Fibroblast of mammary gland (primary cell): ENCODE results near the gene IGF1R.

Experiments used
- DNase-seq: peaks from one replicate; pipeline ENCODE4 v3.0.0-alpha.2; 2010; ENCODE audit warnings: low read depth
- H3K4me3 ChIP-seq: 2 replicates; pipeline ENCODE4 v1.5.1; 2011; ENCODE audit warnings: low read depth, mild to moderate bottlenecking, low read length, moderate library complexity; ENCODE audit not compliant: control insufficient read depth
- TF ChIP-seq, protein P1 (sequence below): conservative IDR thresholded peaks from 2 replicates; pipeline ENCODE4 v1.5.1; 2011; ENCODE audit warnings: low read depth, low read length, inconsistent platforms; ENCODE audit not compliant: control insufficient read depth, insufficient read depth

The IGF1R gene

DNA sequence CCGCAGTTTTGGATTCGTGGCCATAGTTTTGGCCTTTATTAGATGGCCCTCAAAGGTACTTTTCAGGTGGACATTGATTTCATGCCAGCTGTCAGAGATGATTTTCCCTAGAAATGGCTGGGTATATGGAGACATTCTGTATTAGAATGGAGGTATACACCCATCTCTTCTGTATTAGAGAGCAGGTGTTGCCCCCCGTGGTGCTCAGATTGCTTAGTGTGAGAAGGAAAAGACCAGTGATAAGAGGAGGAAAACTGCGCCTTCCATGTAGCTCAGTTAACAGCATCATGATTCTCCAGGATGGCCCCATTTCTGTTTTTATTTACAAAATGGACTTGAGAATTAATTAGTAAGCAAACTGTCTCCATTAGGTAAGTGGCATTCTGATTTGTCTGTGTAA, 145.9 kb downstream of the IGF1R start:
- no peak overlapping the region for H3K4me3 ChIP-seq
- no peak for DNase-seq
- TF ChIP-seq, protein P1, sequence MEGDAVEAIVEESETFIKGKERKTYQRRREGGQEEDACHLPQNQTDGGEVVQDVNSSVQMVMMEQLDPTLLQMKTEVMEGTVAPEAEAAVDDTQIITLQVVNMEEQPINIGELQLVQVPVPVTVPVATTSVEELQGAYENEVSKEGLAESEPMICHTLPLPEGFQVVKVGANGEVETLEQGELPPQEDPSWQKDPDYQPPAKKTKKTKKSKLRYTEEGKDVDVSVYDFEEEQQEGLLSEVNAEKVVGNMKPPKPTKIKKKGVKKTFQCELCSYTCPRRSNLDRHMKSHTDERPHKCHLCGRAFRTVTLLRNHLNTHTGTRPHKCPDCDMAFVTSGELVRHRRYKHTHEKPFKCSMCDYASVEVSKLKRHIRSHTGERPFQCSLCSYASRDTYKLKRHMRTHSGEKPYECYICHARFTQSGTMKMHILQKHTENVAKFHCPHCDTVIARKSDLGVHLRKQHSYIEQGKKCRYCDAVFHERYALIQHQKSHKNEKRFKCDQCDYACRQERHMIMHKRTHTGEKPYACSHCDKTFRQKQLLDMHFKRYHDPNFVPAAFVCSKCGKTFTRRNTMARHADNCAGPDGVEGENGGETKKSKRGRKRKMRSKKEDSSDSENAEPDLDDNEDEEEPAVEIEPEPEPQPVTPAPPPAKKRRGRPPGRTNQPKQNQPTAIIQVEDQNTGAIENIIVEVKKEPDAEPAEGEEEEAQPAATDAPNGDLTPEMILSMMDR: no peak

GRCh38 chr15:98794748-98795147, 146.4 kb downstream of the IGF1R start:
- TF ChIP-seq, protein P1: no peak
- H3K4me3 ChIP-seq: no peak overlapping the region
- peak; percentile 34 for DNase-seq

DNA sequence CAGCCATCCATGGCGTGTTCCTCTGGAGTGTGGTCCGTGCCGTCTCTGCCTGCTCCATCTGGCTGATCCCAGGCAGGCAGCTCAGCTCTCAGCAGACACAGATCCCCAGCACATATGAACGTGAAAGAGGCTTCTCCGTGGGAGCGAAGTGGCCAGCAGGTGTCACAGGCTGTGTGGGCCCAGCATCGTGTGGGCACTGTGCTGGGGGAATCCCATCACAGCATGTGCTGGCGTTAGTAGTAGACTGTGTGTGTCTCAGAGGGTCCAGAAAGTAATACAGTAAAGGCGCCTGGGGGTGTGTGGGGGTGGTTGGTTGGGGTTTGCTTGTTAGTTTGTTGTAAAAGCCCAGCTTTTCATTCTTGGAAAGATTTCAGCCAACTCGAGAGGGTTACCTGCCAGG, 147.6 kb downstream of the IGF1R start:
- no peak for DNase-seq
- no peak overlapping the region for H3K4me3 ChIP-seq
- TF ChIP-seq, protein P1: no peak

GRCh38 chr15:98796685-98797357, 148.5 kb downstream of the IGF1R start:
- no peak for DNase-seq
- TF ChIP-seq, protein P1: no peak
- H3K4me3 ChIP-seq: no peak overlapping the region

DNA sequence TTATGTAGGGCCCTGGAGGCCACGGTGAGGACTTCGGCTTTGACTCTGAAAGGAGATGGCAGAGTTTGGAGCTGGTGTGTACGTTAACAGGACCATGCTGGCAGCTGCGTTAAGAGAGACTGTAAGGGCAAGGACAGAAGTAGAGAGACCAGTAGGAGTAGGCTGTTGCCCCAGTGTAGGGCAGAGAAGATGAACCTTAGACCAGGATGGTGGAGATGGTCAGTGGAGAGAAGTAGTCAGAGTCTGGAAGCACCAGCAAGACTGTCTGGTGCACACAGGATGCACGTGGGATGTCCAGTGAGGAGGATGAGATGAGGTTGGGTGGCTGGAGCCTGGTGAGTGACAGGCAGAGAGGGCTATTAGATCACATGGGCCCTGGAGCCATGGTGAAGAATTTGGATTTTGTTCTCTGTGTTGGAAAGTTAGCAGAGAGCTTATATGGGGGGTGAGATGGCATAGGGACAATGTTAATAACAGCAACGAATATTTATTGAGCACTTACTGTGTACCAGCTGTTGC, 150.1 kb downstream of the IGF1R start:
- no peak for DNase-seq
- no peak overlapping the region for H3K4me3 ChIP-seq
- TF ChIP-seq, protein P1: no peak

DNA sequence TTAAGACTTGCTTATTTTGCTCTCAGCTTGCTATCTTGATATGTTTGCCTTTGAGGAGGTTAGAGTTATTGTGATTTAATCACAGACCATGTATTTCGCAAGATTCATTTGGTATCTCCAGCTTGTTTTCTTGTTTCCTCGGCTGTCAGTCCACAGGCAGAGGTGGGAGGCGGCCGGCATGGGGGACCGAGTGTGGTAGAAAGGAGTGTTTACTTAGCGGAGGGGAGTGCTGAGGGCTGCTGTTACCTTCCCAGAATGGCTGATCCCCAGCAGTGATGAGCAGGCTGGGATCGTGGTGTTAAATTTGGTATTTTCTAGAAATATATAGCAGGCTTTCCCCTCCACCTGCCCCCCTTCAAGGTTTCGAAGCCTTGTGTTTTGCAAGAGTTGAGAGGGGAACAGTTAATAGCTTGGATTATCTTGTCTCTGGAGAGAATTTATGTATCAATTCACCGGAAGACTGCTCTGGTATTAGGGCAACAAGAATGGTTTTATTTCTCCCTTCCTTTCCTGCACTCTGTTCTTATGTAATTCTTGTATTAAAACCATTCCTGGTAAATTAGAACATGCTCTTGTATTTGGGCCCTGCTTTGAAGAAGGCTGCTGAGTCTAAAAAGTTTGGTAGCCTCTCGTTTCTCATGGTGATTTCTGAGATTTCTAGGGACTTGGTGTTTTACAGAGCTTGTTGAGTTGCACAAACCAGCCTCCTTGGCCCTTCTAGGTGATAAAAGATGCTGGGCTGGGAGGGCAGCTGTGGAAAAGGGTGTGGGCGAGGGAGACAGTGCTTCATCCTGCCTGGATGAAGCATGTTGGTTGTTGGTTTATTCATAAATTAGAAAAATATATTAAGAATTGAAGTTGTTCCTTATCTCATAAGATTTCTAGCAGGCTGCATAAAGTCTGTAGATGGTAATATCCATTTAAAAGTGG, 151.4 kb downstream of the IGF1R start:
- TF ChIP-seq, protein P1: no peak
- DNase-seq: no peak
- no peak overlapping the region for H3K4me3 ChIP-seq
